Left ventricle myocardium superior (tissue), 1 donor: ENCODE results near the gene ZMIZ2. TPM values are rescaled to one million over a fixed set of nuclear protein-coding genes. Genes with fewer than 3 reads are reported as not detected.
"Not testable (repeated sequence)": the region's sequence is repeated elsewhere in the genome, so short reads cannot be mapped to it uniquely, and the experiment has no call there.

Source experiments
- ATAC-seq: fragments of 200-7000 bp; cut with Tn5 transposase; one replicate; pipeline ENCODE4 v1.9.1; 2020; ENCODE audit warnings: mild to moderate bottlenecking, moderate library complexity
- DNase-seq: peaks from one replicate; pipeline ENCODE4 v3.0.0-alpha.2; 2020
- intact Hi-C: fragments of 100-400 bp; cut with micrococcal nuclease; formaldehyde crosslinking; loops from one replicate; pipeline ENCODE4 v1.11.0; 2022
- long read RNA-seq: library from polyadenylated mRNA; unstranded; transcript quantifications from one replicate; pipeline ENCODE4 v2.0.0, GENCODE V29; 2021
- total RNA-seq: library from RNA; stranded (reverse); fragmentation: NEBNext Ultra II Directional; extraction: Animal tissue kit (Norgen Biotek cat#: 25700); gene quantifications from one replicate; pipeline ENCODE4 v1.2.1, GENCODE V29; 2021
- donor health status: DM: no; HTN: yes; CAD: no; lungs with severe emphysema.

Gene ZMIZ2
- total RNA-seq, result 64.8 TPM
- long read RNA-seq, partial matches to known transcripts, result 12 of 32 reads
- long read RNA-seq, other reads (novel, unspliced or antisense), result 20 of 32 reads

- intact Hi-C loops, result no loop called here
- ATAC-seq (peak; percentile 98), DNase-seq (peak; percentile 96)
Measured at GRCh38 chr7:44748045-44748947, at the start of gene ZMIZ2. TSS of gene ZMIZ2 (plus strand) at chr7:44748847. CDS start at chr7:44756250, 7,403 bp downstream.

GRCh38 chr7:44699598-44699997 lies 49.0 kb upstream of the ZMIZ2 start:
- ATAC-seq, intact Hi-C loops, DNase-seq: not testable (repeated sequence)

- intact Hi-C loops, result no loop called here
- no peak for ATAC-seq
- no peak for DNase-seq
Measured at GRCh38 chr7:44700322-44700721, 48.3 kb upstream of the ZMIZ2 start.

GRCh38 chr7:44703391-44703790 lies 45.3 kb upstream of the ZMIZ2 start:
- intact Hi-C loops, ATAC-seq, DNase-seq: not testable (repeated sequence)

- ATAC-seq, result no peak
- no peak for DNase-seq
- intact Hi-C loops, result no loop called here
Measured at GRCh38 chr7:44703921-44704320, 44.7 kb upstream of the ZMIZ2 start.

GRCh38 chr7:44705434-44705833 lies 43.2 kb upstream of the ZMIZ2 start:
- DNase-seq (no peak), ATAC-seq (no peak)
- intact Hi-C loops, result no loop called here

- ATAC-seq, result peak; percentile 64
- DNase-seq, result peak; percentile 51
- intact Hi-C loops, result no loop called here
Measured at GRCh38 chr7:44706788-44707557, 41.7 kb upstream of the ZMIZ2 start.

GRCh38 chr7:44707558-44708230 lies 41.0 kb upstream of the ZMIZ2 start:
- no peak for ATAC-seq
- intact Hi-C loops, result no loop called here
- DNase-seq, result no peak

GRCh38 chr7:44709011-44709915 lies 39.4 kb upstream of the ZMIZ2 start:
- DNase-seq (no peak), ATAC-seq (no peak)
- intact Hi-C loops, result no loop called here

- DNase-seq, result no peak
- intact Hi-C loops, result no loop called here
- no peak for ATAC-seq
Measured at GRCh38 chr7:44709945-44710596, 38.6 kb upstream of the ZMIZ2 start.

- intact Hi-C loops, result no loop called here
- no peak for ATAC-seq
- no peak for DNase-seq
Measured at GRCh38 chr7:44711528-44711927, 37.1 kb upstream of the ZMIZ2 start.

GRCh38 chr7:44712012-44712411 lies 36.6 kb upstream of the ZMIZ2 start:
- ATAC-seq (no peak), DNase-seq (no peak)
- intact Hi-C loops, result no loop called here

GRCh38 chr7:44713141-44713540 lies 35.5 kb upstream of the ZMIZ2 start:
- ATAC-seq (no peak), DNase-seq (no peak)
- intact Hi-C loops, result no loop called here

- intact Hi-C loops, result no loop called here
- ATAC-seq (no peak), DNase-seq (no peak)
Measured at GRCh38 chr7:44713680-44714335, 34.8 kb upstream of the ZMIZ2 start.

GRCh38 chr7:44716205-44716604 lies 32.4 kb upstream of the ZMIZ2 start:
- DNase-seq, result no peak
- intact Hi-C loops, result no loop called here
- no peak for ATAC-seq

- DNase-seq, result no peak
Measured at GRCh38 chr7:44720301-44720700, 28.3 kb upstream of the ZMIZ2 start.

GRCh38 chr7:44724276-44724675 lies 24.4 kb upstream of the ZMIZ2 start:
- intact Hi-C loops, result no loop called here
- no peak for DNase-seq
- ATAC-seq, result no peak

More at GRCh38 chr7:44720301-44720700, 28.3 kb upstream of the ZMIZ2 start:
- intact Hi-C loops, result no loop called here
- ATAC-seq, result no peak
